Measurements from ENCODE around the gene SEMA5B.

Gene SEMA5B

GRCh38 chr3:122969585-122970469 is 57.7 kb downstream of the SEMA5B start:
- peak; percentile 59 for DNase-seq (ENCODE audit: low read depth)

- no peak for DNase-seq (ENCODE audit: low read depth)
These were observed 59.8 kb downstream of the SEMA5B start for GRCh38 chr3:122967765-122968164.

GRCh38 chr3:122967356-122967755 is 60.2 kb downstream of the SEMA5B start:
- DNase-seq (ENCODE audit: low read depth), result no peak

- DNase-seq (ENCODE audit: low read depth), result no peak
These were observed 61.5 kb downstream of the SEMA5B start for GRCh38 chr3:122966045-122966444.

DNA sequence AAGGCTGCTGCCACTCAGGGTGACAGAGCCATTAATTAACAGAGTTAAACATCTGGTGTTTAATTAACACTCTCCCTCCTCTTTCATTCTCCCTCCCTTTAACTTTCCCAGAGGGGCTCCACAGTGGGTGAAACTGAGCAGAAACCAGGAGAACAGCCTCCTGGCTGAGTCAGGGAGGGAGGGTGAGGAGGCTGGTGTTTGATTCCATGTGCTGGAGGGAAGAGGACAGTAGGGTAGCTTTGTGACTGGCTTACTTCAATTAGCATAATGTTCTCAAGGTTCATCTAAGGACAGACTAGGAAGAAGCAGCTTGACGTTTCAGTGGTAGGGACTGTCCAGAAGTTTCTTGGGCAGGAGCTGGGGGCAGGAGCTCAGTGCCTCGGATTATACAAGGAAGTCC is 62.8 kb downstream of the SEMA5B start:
- DNase-seq (ENCODE audit: low read depth), result no peak

- no peak for DNase-seq (ENCODE audit: low read depth)
These were observed 65.4 kb downstream of the SEMA5B start for GRCh38 chr3:122962149-122962548.

DNA sequence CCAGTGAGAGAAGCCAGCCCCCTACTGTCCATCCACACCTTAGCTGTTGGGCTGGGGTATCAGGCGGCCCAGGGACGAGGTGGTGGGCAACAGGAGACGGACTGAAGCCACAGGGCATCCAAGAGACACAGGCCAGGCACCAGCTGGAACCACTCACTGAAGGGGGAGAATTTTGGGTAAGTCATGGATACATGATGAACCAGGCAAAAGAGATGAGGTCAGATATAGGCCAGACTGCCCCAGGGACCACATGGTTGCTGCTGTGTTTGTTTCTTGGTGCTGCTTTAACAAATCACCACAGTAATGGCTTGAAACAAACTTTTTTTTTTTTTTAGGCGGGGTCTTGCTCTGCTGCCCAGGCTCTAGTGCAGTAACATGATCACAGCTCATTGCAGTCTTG is 66.4 kb downstream of the SEMA5B start:
- DNase-seq (ENCODE audit: low read depth), result no peak

GRCh38 chr3:122960652-122961051 is 66.9 kb downstream of the SEMA5B start:
- no peak for DNase-seq (ENCODE audit: low read depth)

DNA sequence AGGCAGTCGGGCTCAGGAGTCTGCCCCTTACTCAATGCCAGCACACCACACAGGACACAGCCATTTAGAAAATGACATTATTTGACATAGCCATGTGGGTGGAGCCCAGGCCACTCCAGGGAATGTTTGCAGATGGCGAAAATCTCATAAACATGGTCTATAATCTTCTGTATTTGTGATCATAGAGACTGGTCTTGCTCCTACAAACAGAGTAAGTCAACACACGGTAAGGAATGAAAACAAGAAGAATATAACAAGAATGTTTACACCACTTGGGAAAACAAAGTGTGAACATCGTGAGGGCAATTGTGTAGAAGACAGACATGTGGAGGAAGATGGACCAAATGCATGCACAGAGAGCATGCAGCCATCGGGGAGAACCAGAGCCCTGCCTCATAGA is 68.2 kb downstream of the SEMA5B start:
- no peak for DNase-seq (ENCODE audit: low read depth)

- DNase-seq (ENCODE audit: low read depth), result no peak
These were observed 69.6 kb downstream of the SEMA5B start for GRCh38 chr3:122957707-122958689.

DNA sequence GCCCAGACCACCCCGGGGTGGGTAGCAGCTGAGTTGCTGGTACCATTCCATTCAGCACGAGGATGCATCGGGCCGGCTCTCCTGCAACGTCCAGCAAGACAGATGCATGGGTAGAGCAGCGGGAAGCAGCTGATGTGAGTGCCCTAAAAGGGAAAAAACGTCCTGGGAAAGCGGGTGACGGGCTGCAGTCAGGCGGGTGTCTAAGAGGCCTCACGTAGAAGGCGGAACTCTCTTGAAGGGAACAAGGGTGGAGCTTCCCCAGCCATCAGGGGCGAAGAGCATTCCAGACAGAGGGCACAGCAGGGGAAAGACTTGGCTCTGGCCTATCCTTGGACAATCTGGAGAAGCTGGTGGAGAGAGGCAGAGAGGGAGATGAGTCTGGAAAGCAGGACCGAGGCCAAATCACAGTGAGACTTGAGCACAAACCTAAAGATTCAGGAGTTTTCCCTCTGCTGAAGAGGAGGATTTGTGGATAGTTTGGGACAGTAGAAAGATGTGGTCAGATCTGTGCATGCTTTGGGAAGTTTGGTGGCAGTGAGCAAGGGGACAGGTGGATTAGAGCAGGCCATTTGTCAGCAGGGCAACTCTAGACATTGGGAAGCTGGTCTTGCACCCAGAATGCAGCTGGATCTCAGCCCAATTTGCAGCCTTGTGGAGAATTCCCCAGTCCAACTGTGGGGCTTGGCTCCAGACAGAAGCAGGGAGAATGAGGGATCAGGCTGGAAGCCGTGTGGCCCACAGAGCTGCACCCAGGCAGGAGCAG is 70.7 kb downstream of the SEMA5B start:
- DNase-seq (ENCODE audit: low read depth), result no peak

- no peak for DNase-seq (ENCODE audit: low read depth)
These were observed 71.5 kb downstream of the SEMA5B start for GRCh38 chr3:122955916-122956692.

- peak; percentile 15 for DNase-seq (ENCODE audit: low read depth)
These were observed 75.0 kb downstream of the SEMA5B start for GRCh38 chr3:122952520-122952919.

DNA sequence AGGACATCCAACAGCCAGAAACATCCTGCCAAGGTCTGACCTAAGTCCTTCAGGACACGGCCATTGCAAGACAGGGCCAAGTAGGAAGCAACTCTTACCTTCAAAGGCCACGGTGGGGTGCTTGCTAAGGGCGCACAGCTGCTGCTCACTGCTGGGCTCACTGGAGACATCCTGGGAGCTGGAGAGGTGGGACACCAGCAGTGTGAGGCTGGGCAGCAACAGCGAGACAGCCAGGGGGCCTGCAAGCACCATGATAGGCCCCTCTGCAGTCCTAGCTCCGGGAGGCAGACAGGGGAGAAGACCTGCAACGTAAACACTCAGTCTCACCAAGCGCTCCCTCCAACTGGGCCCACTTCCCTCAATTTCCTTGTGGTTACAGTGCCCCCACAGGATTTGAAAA is 79.2 kb downstream of the SEMA5B start:
- no peak for DNase-seq (ENCODE audit: low read depth)

DNA sequence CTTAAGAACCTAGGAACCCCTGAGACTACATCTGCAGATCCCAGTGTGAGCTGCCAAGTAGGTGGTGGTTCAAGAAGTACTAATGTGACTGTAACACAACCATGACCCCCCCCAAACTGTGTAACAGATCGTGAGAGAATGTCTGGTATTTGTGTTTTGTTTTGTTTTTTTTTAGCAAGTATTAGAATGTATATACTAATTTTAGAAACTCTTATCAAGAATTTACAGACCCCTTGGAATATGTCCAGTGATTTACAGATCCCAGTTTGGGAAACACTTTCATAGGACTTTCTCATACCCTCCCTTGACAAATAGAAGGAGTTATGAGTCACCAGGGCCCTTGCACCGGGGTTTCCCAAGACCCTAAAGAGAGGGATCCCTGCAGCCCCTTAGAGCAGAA is 79.8 kb downstream of the SEMA5B start:
- peak; percentile 5 for DNase-seq (ENCODE audit: low read depth)

- no peak for DNase-seq (ENCODE audit: low read depth)
These were observed 80.4 kb downstream of the SEMA5B start for GRCh38 chr3:122947196-122947595.

DNA sequence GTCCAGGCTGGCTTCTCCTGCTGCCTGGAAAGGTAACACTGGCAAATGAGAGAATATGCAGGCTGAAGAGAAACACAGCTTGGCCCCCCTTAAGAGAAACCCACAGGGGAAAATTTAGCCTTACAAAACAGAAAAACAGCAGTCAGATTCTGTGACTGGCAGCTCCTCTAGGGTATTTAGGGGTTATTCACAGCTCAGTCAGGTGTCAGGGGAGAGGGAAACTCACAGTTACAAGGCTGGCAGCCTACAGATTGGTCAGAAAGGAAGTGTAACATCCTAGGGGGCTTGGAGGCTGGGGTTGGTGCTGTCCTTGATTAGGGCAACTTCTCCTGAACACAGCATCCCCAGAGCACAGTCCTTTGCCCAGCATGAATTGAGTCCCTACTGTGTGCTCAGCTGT is 81.4 kb downstream of the SEMA5B start:
- no peak for DNase-seq (ENCODE audit: low read depth)

- no peak for DNase-seq (ENCODE audit: low read depth)
These were observed 82.3 kb downstream of the SEMA5B start for GRCh38 chr3:122945230-122945629.

- peak; percentile 27 for DNase-seq (ENCODE audit: low read depth)
These were observed 82.8 kb downstream of the SEMA5B start for GRCh38 chr3:122944671-122945161.

DNA sequence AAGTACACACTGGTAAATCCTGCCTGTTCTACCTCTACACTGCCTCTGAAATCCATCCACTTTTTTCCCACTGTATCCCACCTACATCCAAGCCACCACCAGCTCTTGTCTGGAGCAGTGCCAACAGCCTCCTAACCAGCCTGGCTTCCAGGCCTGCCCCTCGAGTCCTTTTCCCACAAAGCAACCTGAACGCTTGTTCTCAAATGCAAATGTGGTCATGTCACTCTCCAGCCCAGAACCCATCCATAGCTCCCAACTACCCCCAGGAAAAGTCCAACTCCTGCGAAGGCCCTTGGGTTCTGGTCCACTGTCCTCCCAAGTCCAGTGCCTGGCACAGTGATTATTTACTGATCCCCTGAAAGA is 83.8 kb downstream of the SEMA5B start:
- no peak for DNase-seq (ENCODE audit: low read depth)
